Transverse colon (tissue), 4 donors: ENCODE results near the gene SRRM3. TPM values are rescaled to one million over a fixed set of nuclear protein-coding genes. Genes with fewer than 3 reads are reported as not detected.

Source experiments
- DNase-seq: peaks from one replicate; pipeline ENCODE4 v3.0.0-alpha.2; 2019
- H3K27ac ChIP-seq, 4 donors: fragments of 200-600 bp; sonication (generic); 2 replicates each; pipeline ENCODE4 v1.5.1; 2016 to 2018; ENCODE audit warnings: inconsistent platforms in 4 of 4
- H3K27me3 ChIP-seq: fragments of 200-600 bp; sonication (generic); 2 replicates; pipeline ENCODE4 v1.5.1; 2017; ENCODE audit warnings: inconsistent platforms
- H3K36me3 ChIP-seq, 4 donors: fragments of 200-600 bp; sonication (generic); 2 replicates each; pipeline ENCODE4 v1.5.1; 2017 to 2019; ENCODE audit warnings: inconsistent platforms in 4 of 4
- H3K4me1 ChIP-seq, 4 donors: fragments of 200-600 bp; sonication (generic); 2 replicates each; pipeline ENCODE4 v1.5.1; 2017 to 2020; ENCODE audit warnings: inconsistent platforms in 4 of 4
- H3K4me3 ChIP-seq, 4 donors: fragments of 200-600 bp; sonication (generic); 1 replicate in 1 of 4; 2 replicates in 3 of 4; pipeline versions ENCODE4 v1.5.1 to v1.6.1; 2017 to 2019; ENCODE audit warnings: inconsistent platforms in 4 of 4
- H3K9me3 ChIP-seq, 2 donors: fragments of 200-600 bp; sonication (generic); 2 replicates each; pipeline ENCODE4 v1.5.1; 2017 to 2019; ENCODE audit warnings: inconsistent platforms in 2 of 2
- CTCF ChIP-seq, 5 experiments: fragments of 200-600 bp in 3 of 5; fragments of 450-650 bp in 2 of 5; sonication (generic) in 3 of 5; IDR thresholded peaks; 1 replicate in 2 of 5; 2 replicates in 3 of 5; pipeline ENCODE4 v1.5.1; 2016 to 2017; ENCODE audit warnings: antibody characterized with exemption in 5 of 5, inconsistent platforms in 3 of 5, mild to moderate bottlenecking in 2 of 5, moderate library complexity in 1 of 5
- EP300 ChIP-seq: sonication (generic); formaldehyde crosslinking; IDR thresholded peaks from one replicate; pipeline ENCODE4 v1.6.1; 2017; ENCODE audit warnings: antibody characterized with exemption, low read depth
- POLR2A ChIP-seq: fragments of 450-650 bp; IDR thresholded peaks from one replicate; pipeline ENCODE4 v1.6.1; 2016; ENCODE audit warnings: antibody characterized with exemption, mild to moderate bottlenecking, moderate library complexity
- POLR2AphosphoS5 ChIP-seq, 3 donors: sonication (generic); formaldehyde crosslinking; IDR thresholded peaks; one replicate each; pipeline ENCODE4 v1.6.1; 2016; ENCODE audit warnings: antibody characterized with exemption in 3 of 3
- WGBS, 2 donors: methylation state at CpG; one replicate each; pipeline ENCODE4 v1.1.5; 2018; ENCODE audit warnings: low coverage in 1 of 2; 5-methylcytosine and 5-hydroxymethylcytosine counted together
- in situ Hi-C, 4 donors: fragments of 200-750 bp; cut with MboI; loops; one replicate each; pipeline versions ENCODE4 v1.15.0 to v1.15.1; 2017; ENCODE audit warnings: low sequenced_read_pairs in 3 of 4, low pct_ligation_motif_present in 1 of 4, low pct_unique_long_range_greater_than_20kb in 1 of 4
- intact Hi-C: fragments of 100-400 bp; cut with DNase I; formaldehyde crosslinking; loops from one replicate; pipeline ENCODE4 v1.15.1; 2023; ENCODE audit warnings: low total_unique reads
- total RNA-seq, 4 donors: library from RNA; depleted of rRNA; stranded (reverse); fragments of >200 nt; gene quantifications; one replicate each; pipeline ENCODE4 v1.1.0, GENCODE V29; 2016

SRRM3 gene
- total RNA-seq, 4 donors from 2014 or later: 0.82 to 1.4 (median 1.1) TPM; not detected in 1

- 0% methylated on average over 12 to 50 of the region's 50 CpGs for WGBS, 2 donors
- Histone ChIP-seq H3K4me1 (peaks cover 10 to 25% (median 16%) of the 10 kb centered on the region in 4 donors), H3K27ac (peak overlapping the region; percentile 96 to 98 (median 98)), H3K9me3 (no peaks in the 10 kb centered on the region), H3K4me3 (peak overlapping the region; percentile 49 to 83 (median 69)), H3K36me3 (no peaks in the 10 kb centered on the region), H3K27me3 (no peaks in the 10 kb centered on the region)
- intact Hi-C loops: loop anchor here (5.0 kb wide), 1 partner anchor 39 kb away; the partner anchor contains the start of gene YWHAG
- DNase-seq: peak; percentile 98
- TF ChIP-seq CTCF (IDR thresholded peaks at IDR 0.05): no peak
- peak; percentile 96 to 97 (median 97) for TF ChIP-seq POLR2AphosphoS5 (IDR thresholded peaks at IDR 0.05)
- peak; percentile 96 for TF ChIP-seq POLR2A
- no peak for TF ChIP-seq EP300
- in situ Hi-C loops: loop anchor here in 3 of 4 donors (5.0 to 10.0 kb wide), 2 partner anchors 141 to 143 kb away; no protein-coding TSS in a partner anchor
Observed at GRCh38 chr7:76317782-76318487, 116.2 kb downstream of the SRRM3 start.

GRCh38 chr7:76318488-76319353 is 117.0 kb downstream of the SRRM3 start:
- no peaks in the 10 kb centered on the region for H3K36me3 ChIP-seq
- peak overlapping the region; percentile 96 to 98 (median 98) for H3K27ac ChIP-seq
- WGBS, 2 donors: 6 to 50% methylated on average over 2 to 25 of the region's 25 CpGs
- no peaks in the 10 kb centered on the region for H3K9me3 ChIP-seq
- in situ Hi-C loops (loop anchor here in 3 of 4 donors (5.0 to 10.0 kb wide), 2 partner anchors 141 to 144 kb away; no protein-coding TSS in a partner anchor), intact Hi-C loops (loop anchor here (5.0 kb wide), 1 partner anchor 39 kb away; the partner anchor contains the start of gene YWHAG)
- peak; percentile 86 for DNase-seq
- H3K4me3 ChIP-seq: peak overlapping the region; percentile 49 to 83 (median 69)
- H3K4me1 ChIP-seq: peaks cover 10 to 24% (median 16%) of the 10 kb centered on the region in 4 donors
- no peaks in the 10 kb centered on the region for H3K27me3 ChIP-seq
- TF ChIP-seq POLR2A (peak; percentile 27), EP300 (no peak), POLR2AphosphoS5 (IDR thresholded peaks at IDR 0.05) (peak; percentile 72 to 84 (median 72)), CTCF (IDR thresholded peaks at IDR 0.05) (peak; percentile 32 to 78 (median 49))

- peaks cover 0 to 20% (median 8%) of the 10 kb centered on the region in 4 donors for H3K36me3 ChIP-seq
- H3K27me3 ChIP-seq: no peaks in the 10 kb centered on the region
- in situ Hi-C loops: no loop called here
- no peak for DNase-seq
- intact Hi-C loops: no loop called here
- H3K9me3 ChIP-seq: no peaks in the 10 kb centered on the region
- H3K27ac ChIP-seq: no peak overlapping the region
- peaks cover 0 to 3% (median 0%) of the 10 kb centered on the region in 4 donors for H3K4me1 ChIP-seq
- no peak overlapping the region for H3K4me3 ChIP-seq
- WGBS, 2 donors: 97 to 99% methylated on average over 8 to 11 of the region's 11 CpGs
- TF ChIP-seq CTCF (IDR thresholded peaks at IDR 0.05) (no peak), POLR2A (no peak), EP300 (no peak), POLR2AphosphoS5 (IDR thresholded peaks at IDR 0.05) (no peak)
Observed at GRCh38 chr7:76325092-76325491, 123.4 kb downstream of the SRRM3 start.

- Histone ChIP-seq H3K27ac (no peak overlapping the region), H3K9me3 (no peaks in the 10 kb centered on the region), H3K4me1 (peaks cover 0 to 6% (median 0%) of the 10 kb centered on the region in 4 donors), H3K36me3 (peaks cover 0 to 20% (median 8%) of the 10 kb centered on the region in 4 donors), H3K4me3 (no peak overlapping the region), H3K27me3 (no peaks in the 10 kb centered on the region)
- TF ChIP-seq POLR2AphosphoS5 (IDR thresholded peaks at IDR 0.05) (no peak), POLR2A (no peak), EP300 (no peak), CTCF (IDR thresholded peaks at IDR 0.05) (no peak)
- in situ Hi-C loops (no loop called here), intact Hi-C loops (no loop called here)
- WGBS, 2 donors: 94% methylated on average over 5 of the region's 5 CpGs; no CpG with 5 or more reads in 1 of the 2 donors
- no peak for DNase-seq
Observed at GRCh38 chr7:76325811-76326210, 124.1 kb downstream of the SRRM3 start.
